Right atrium auricular region (tissue), 2 donors: ENCODE data around the gene MIDN. TPM values are rescaled to one million over a fixed set of nuclear protein-coding genes. Genes with fewer than 3 reads are reported as not detected.

ENCODE experiments used
- DNase-seq: peaks from one replicate; pipeline ENCODE4 v3.0.0-alpha.2; 2019; ENCODE audit warnings: low spot score
- H3K27ac ChIP-seq, 2 donors: fragments of 200-600 bp; sonication (generic); 1 replicate in 1 of 2; 2 replicates in 1 of 2; pipeline ENCODE4 v1.5.1; 2016 to 2019
- H3K27me3 ChIP-seq, 2 donors: fragments of 200-600 bp; sonication (generic); one replicate each; pipeline versions ENCODE4 v1.5.1 to v1.6.0; 2017 to 2019
- H3K36me3 ChIP-seq: fragments of 200-600 bp; sonication (generic); one replicate; pipeline ENCODE4 v1.5.1; 2016
- H3K4me1 ChIP-seq, 2 donors: fragments of 200-600 bp; sonication (generic); one replicate each; pipeline versions ENCODE4 v1.5.1 to v1.6.0; 2017 to 2019
- H3K4me3 ChIP-seq, 2 donors: fragments of 200-600 bp; sonication (generic); 1 replicate in 1 of 2; 2 replicates in 1 of 2; pipeline ENCODE4 v1.5.1; 2017 to 2019; ENCODE audit warnings: mild to moderate bottlenecking in 1 of 2, moderate library complexity in 1 of 2
- H3K9me3 ChIP-seq, 2 donors: fragments of 200-600 bp; sonication (generic); one replicate each; pipeline ENCODE4 v1.5.1; 2019
- total RNA-seq, 2 donors: library from RNA; depleted of rRNA; stranded (reverse); fragments of >200 nt; gene quantifications; one replicate each; pipeline ENCODE4 v1.1.0, GENCODE V29; 2016
- TF ChIP-seq, protein P1 (sequence below), 2 donors: fragments of 200-600 bp; sonication (generic); IDR thresholded peaks; one replicate each; pipeline ENCODE4 v1.5.1; 2019; ENCODE audit warnings: antibody characterized with exemption in 2 of 2

MIDN gene
- total RNA-seq, 2 donors from 2014 or later = 42.1 to 42.2 TPM

- peak overlapping the region; percentile 91 to 95 for H3K27ac ChIP-seq
- TF ChIP-seq, protein P1, sequence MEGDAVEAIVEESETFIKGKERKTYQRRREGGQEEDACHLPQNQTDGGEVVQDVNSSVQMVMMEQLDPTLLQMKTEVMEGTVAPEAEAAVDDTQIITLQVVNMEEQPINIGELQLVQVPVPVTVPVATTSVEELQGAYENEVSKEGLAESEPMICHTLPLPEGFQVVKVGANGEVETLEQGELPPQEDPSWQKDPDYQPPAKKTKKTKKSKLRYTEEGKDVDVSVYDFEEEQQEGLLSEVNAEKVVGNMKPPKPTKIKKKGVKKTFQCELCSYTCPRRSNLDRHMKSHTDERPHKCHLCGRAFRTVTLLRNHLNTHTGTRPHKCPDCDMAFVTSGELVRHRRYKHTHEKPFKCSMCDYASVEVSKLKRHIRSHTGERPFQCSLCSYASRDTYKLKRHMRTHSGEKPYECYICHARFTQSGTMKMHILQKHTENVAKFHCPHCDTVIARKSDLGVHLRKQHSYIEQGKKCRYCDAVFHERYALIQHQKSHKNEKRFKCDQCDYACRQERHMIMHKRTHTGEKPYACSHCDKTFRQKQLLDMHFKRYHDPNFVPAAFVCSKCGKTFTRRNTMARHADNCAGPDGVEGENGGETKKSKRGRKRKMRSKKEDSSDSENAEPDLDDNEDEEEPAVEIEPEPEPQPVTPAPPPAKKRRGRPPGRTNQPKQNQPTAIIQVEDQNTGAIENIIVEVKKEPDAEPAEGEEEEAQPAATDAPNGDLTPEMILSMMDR (IDR thresholded peaks at IDR 0.05) = no peak
- peaks cover 0 to 88% of the 10 kb centered on the region in 2 donors for H3K4me1 ChIP-seq
- H3K4me3 ChIP-seq = peak overlapping the region in 1 of 2 donors; percentile 23
- H3K9me3 ChIP-seq = no peaks in the 10 kb centered on the region
- DNase-seq = no peak
- no peaks in the 10 kb centered on the region for H3K36me3 ChIP-seq
- H3K27me3 ChIP-seq = no peaks in the 10 kb centered on the region
These were observed 34.0 kb upstream of the MIDN start for GRCh38 chr19:1214299-1214861.

- TF ChIP-seq, protein P1 (IDR thresholded peaks at IDR 0.05) = no peak
- H3K36me3 ChIP-seq = no peaks in the 10 kb centered on the region
- H3K27ac ChIP-seq = peak overlapping the region; percentile 91 to 95
- H3K4me3 ChIP-seq = peak overlapping the region in 1 of 2 donors; percentile 23
- no peaks in the 10 kb centered on the region for H3K27me3 ChIP-seq
- DNase-seq = no peak
- H3K4me1 ChIP-seq = peaks cover 0 to 85% of the 10 kb centered on the region in 2 donors
- H3K9me3 ChIP-seq = no peaks in the 10 kb centered on the region
These were observed 33.3 kb upstream of the MIDN start for GRCh38 chr19:1214862-1215731.

- H3K4me3 ChIP-seq = no peak overlapping the region
- H3K9me3 ChIP-seq = no peaks in the 10 kb centered on the region
- H3K4me1 ChIP-seq = peaks cover 0 to 84% of the 10 kb centered on the region in 2 donors
- peak overlapping the region; percentile 91 to 95 for H3K27ac ChIP-seq
- no peak for DNase-seq
- TF ChIP-seq, protein P1 (IDR thresholded peaks at IDR 0.05) = no peak
- H3K36me3 ChIP-seq = peaks cover 14% of the 10 kb centered on the region
- no peaks in the 10 kb centered on the region for H3K27me3 ChIP-seq
These were observed 31.6 kb upstream of the MIDN start for GRCh38 chr19:1216756-1217155.

- no peaks in the 10 kb centered on the region for H3K9me3 ChIP-seq
- H3K4me3 ChIP-seq = no peak overlapping the region
- peaks cover 14% of the 10 kb centered on the region for H3K36me3 ChIP-seq
- H3K27me3 ChIP-seq = no peaks in the 10 kb centered on the region
- H3K27ac ChIP-seq = peak overlapping the region; percentile 91 to 95
- TF ChIP-seq, protein P1 (IDR thresholded peaks at IDR 0.05) = no peak
- no peak for DNase-seq
- H3K4me1 ChIP-seq = peaks cover 0 to 87% of the 10 kb centered on the region in 2 donors
These were observed 31.0 kb upstream of the MIDN start for GRCh38 chr19:1217366-1217765.

GRCh38 chr19:1218751-1219567 is 29.4 kb upstream of the MIDN start:
- peaks cover 0 to 86% of the 10 kb centered on the region in 2 donors for H3K4me1 ChIP-seq
- DNase-seq = no peak
- peaks cover 28% of the 10 kb centered on the region for H3K36me3 ChIP-seq
- H3K9me3 ChIP-seq = no peaks in the 10 kb centered on the region
- H3K27ac ChIP-seq = peak overlapping the region; percentile 91 to 95
- TF ChIP-seq, protein P1 (IDR thresholded peaks at IDR 0.05) = no peak
- H3K27me3 ChIP-seq = no peaks in the 10 kb centered on the region
- H3K4me3 ChIP-seq = no peak overlapping the region
